Endothelial cell of umbilical vein (primary cell): ENCODE data around the gene TGDS. TPM values are rescaled to one million over a fixed set of nuclear protein-coding genes. Genes with fewer than 3 reads are reported as not detected.
"Not testable (repeated sequence)": the region's sequence is repeated elsewhere in the genome, so short reads cannot be mapped to it uniquely, and the experiment has no call there.

ENCODE experiments used
- BruUV-seq: library from RNA; stranded (reverse); fragments of 400-500 nt; replicated peaks from 2 replicates; lab custom pipeline; 2021; lab: Mats Ljungman, UMichigan
- CTCF ChIA-PET: fragments of 300-600, 350-600 bp; sonication (Branson Sonifier 250); formaldehyde crosslinking; loops from one replicate; lab custom pipeline; 2021; ENCODE audit warnings: antibody characterized with exemption, inconsistent platforms; lab: Charles Lee
- POLR2A ChIA-PET: fragments of 300-600, 350-600 bp; sonication (Branson Sonifier 250); formaldehyde crosslinking; loops from one replicate; lab custom pipeline; 2021; ENCODE audit warnings: antibody characterized with exemption, inconsistent platforms; lab: Charles Lee
- DNase-seq: peaks from one replicate; pipeline ENCODE4 v3.0.0-alpha.2; 2011; ENCODE audit warnings: low read depth, low spot score
- FAIRE-seq: peaks from 2 replicates; lab custom pipeline; 2011; peaks lifted over from hg19 to GRCh38; lab: Jason Lieb, UNC
- H2AFZ ChIP-seq: 2 replicates; pipeline ENCODE4 v1.6.0; 2012; ENCODE audit warnings: low read depth, low read length, control low read depth, inconsistent platforms
- H3K27ac ChIP-seq: 2 replicates; pipeline ENCODE4 v1.5.1; 2011; ENCODE audit warnings: low read depth, mild to moderate bottlenecking, control low read depth, low read length, moderate library complexity; ENCODE audit not compliant: insufficient read depth
- H3K27me3 ChIP-seq, 2 experiments: 2 replicates each; pipeline versions ENCODE4 v1.6.0 to v1.6.1; 2011; ENCODE audit warnings: low read length in 2 of 2, mixed read lengths in 1 of 2; ENCODE audit not compliant: control insufficient read depth in 2 of 2, insufficient read depth in 2 of 2
- H3K36me3 ChIP-seq, 2 experiments: 2 replicates in 1 of 2; 3 replicates in 1 of 2; pipeline ENCODE4 v1.5.1; 2011; ENCODE audit warnings: low read length in 2 of 2, mild to moderate bottlenecking in 1 of 2, moderate library complexity in 1 of 2; ENCODE audit not compliant: control insufficient read depth in 2 of 2, insufficient read depth in 2 of 2; ENCODE audit errors: extremely low read depth in 1 of 2
- H3K4me1 ChIP-seq: 3 replicates; pipeline ENCODE4 v1.5.1; 2011; ENCODE audit warnings: mild to moderate bottlenecking, low read length; ENCODE audit not compliant: control insufficient read depth, insufficient read depth; ENCODE audit errors: extremely low read depth
- H3K4me2 ChIP-seq: 2 replicates; pipeline ENCODE4 v1.6.1; 2011; ENCODE audit warnings: low read length, control low read depth, mixed read lengths; ENCODE audit not compliant: insufficient read depth
- H3K4me3 ChIP-seq, 3 experiments: fragments of 200-600 bp in 1 of 3; sonication (generic), shearing (Covaris generic) in 1 of 3; replicated peaks in 1 of 3; 2 replicates each; pipeline ENCODE4 v1.5.1; 2011 to 2016; ENCODE audit warnings: control low read depth in 3 of 3, low read length in 3 of 3, mild to moderate bottlenecking in 2 of 3, inconsistent platforms in 1 of 3, low read depth in 1 of 3, moderate library complexity in 1 of 3; ENCODE audit not compliant: insufficient read depth in 1 of 3
- H3K79me2 ChIP-seq: 2 replicates; pipeline ENCODE4 v1.6.0; 2012; ENCODE audit warnings: low read length, inconsistent platforms; ENCODE audit not compliant: control insufficient read depth, insufficient read depth
- H3K9ac ChIP-seq: replicated peaks from 2 replicates; pipeline ENCODE3; 2011; ENCODE audit warnings: low read length, control low read depth; ENCODE audit not compliant: insufficient read depth; ENCODE audit errors: extremely low read depth
- H3K9me1 ChIP-seq: replicated peaks from 3 replicates; pipeline ENCODE4 v1.6.0; 2011; ENCODE audit warnings: mild to moderate bottlenecking, low read length; ENCODE audit not compliant: control insufficient read depth, insufficient read depth; ENCODE audit errors: extremely low read depth
- H3K9me3 ChIP-seq: replicated peaks from 2 replicates; pipeline ENCODE4 v1.5.1; 2012; ENCODE audit warnings: low read length, inconsistent platforms; ENCODE audit not compliant: control insufficient read depth, insufficient read depth
- H4K20me1 ChIP-seq: replicated peaks from 2 replicates; pipeline ENCODE3; 2011; ENCODE audit warnings: mild to moderate bottlenecking, low read length; ENCODE audit not compliant: control insufficient read depth, insufficient read depth; ENCODE audit errors: extremely low read depth
- CTCF ChIP-seq, 2 donors: IDR thresholded peaks; 1 replicate in 1 of 2; 2 replicates in 1 of 2; pipeline ENCODE4 v1.5.1; 2011; ENCODE audit warnings: low read length in 2 of 2, mild to moderate bottlenecking in 2 of 2, moderate library complexity in 2 of 2, control low read depth in 1 of 2, inconsistent platforms in 1 of 2, low read depth in 1 of 2; ENCODE audit not compliant: insufficient read depth in 1 of 2; ENCODE audit errors: extremely low read depth in 1 of 2
- EZH2 ChIP-seq: IDR thresholded peaks from 2 replicates; pipeline ENCODE4 v1.6.1; 2012; ENCODE audit warnings: borderline replicate concordance, low read depth, mild to moderate bottlenecking, moderate library complexity, low read length, inconsistent platforms; ENCODE audit not compliant: severe bottlenecking
- FOS ChIP-seq: IDR thresholded peaks from 2 replicates; pipeline ENCODE4 v1.6.1; 2011; ENCODE audit warnings: mild to moderate bottlenecking, low read length, moderate library complexity, borderline replicate concordance; ENCODE audit not compliant: insufficient read depth
- GATA2 ChIP-seq: IDR thresholded peaks from 2 replicates; pipeline ENCODE4 v1.7.0; 2011; ENCODE audit warnings: low read depth, mild to moderate bottlenecking, moderate library complexity, mixed read lengths, low read length; ENCODE audit not compliant: insufficient read length, insufficient read depth
- JUN ChIP-seq: IDR thresholded peaks from 2 replicates; pipeline ENCODE4 v1.6.1; 2011; ENCODE audit warnings: borderline replicate concordance, low read depth; ENCODE audit not compliant: insufficient read length, insufficient read depth
- MAX ChIP-seq: IDR thresholded peaks from 2 replicates; pipeline ENCODE4 v1.6.1; 2011; ENCODE audit not compliant: insufficient read depth, insufficient read length
- MYC ChIP-seq: IDR thresholded peaks from one replicate; pipeline ENCODE4 v1.6.1; 2011; ENCODE audit warnings: mild to moderate bottlenecking, low read depth, low read length
- POLR2A ChIP-seq: IDR thresholded peaks from 2 replicates; pipeline ENCODE4 v1.6.1; 2012; ENCODE audit warnings: low read depth, mild to moderate bottlenecking, control low read depth, low read length
- POLR2AphosphoS5 ChIP-seq: IDR thresholded peaks from 2 replicates; pipeline ENCODE4 v1.6.1; 2012; ENCODE audit warnings: low read depth, mild to moderate bottlenecking, control low read depth, low read length, moderate library complexity; ENCODE audit not compliant: insufficient read depth
- dilution Hi-C: fragments of 300-500 bp; cut with MboI; formaldehyde crosslinking; loops from one replicate; pipeline ENCODE4 v1.15.0; 2019; ENCODE audit warnings: low sequenced_read_pairs; ENCODE audit not compliant: extremely low pct_ligation_motif_present
- intact Hi-C: fragments of 100-400 bp; cut with micrococcal nuclease; formaldehyde crosslinking; loops from one replicate; pipeline ENCODE4 v1.10.0; 2022
- polyA plus RNA-seq, 4 experiments: library from polyadenylated mRNA; depleted of rRNA in 3 of 4; stranded (reverse) in 3 of 4; unstranded in 1 of 4; fragments of >200 nt; gene quantifications; 2 replicates each; pipeline versions ENCODE4 v1.2.1 to v1.2.3, GENCODE V29; 2011 to 2012; ENCODE audit warnings: missing spikeins in 1 of 4
- total RNA-seq: library from RNA; stranded (reverse); gene quantifications from 2 replicates; pipeline ENCODE4 v1.2.3, GENCODE V29; 2021

TGDS gene
- total and polyA plus RNA-seq, 2 donors (not counting 3 experiments of a cell fraction or from before 2014, with no cell fraction given), result 7.3 to 9.3 TPM

- H3K9me3 ChIP-seq, POLR2A ChIA-PET, H3K79me2 ChIP-seq, BruUV-seq, H3K9ac ChIP-seq, H3K4me2 ChIP-seq, H2AFZ ChIP-seq, FAIRE-seq, H3K4me1 ChIP-seq, H3K27ac ChIP-seq, intact Hi-C loops, dilution Hi-C loops, H4K20me1 ChIP-seq, H3K4me3 ChIP-seq, H3K36me3 ChIP-seq, H3K9me1 ChIP-seq, DNase-seq, CTCF ChIA-PET, H3K27me3 ChIP-seq: not testable (repeated sequence)
Observed at GRCh38 chr13:94532278-94532677, 63.7 kb downstream of the TGDS start.

DNA sequence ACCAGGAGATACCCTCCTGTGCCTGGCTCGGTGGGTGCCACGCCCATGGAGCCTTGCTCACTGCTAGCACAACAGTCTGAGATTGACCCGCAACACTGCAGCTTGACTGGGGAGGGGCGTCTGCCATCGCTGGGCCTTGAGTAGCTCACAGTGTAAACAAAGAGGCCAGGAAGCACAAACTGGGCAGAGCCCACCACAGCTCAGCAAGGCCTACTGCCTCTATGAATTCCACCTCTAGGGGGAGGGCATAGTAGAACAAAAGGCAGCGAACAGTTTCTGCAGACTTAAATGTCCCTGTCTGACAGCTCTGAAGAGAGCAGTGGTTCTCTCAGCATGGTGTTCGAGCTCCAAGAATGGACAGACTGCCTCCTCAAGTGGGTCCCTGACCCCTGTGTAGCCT is 69.0 kb downstream of the TGDS start:
- H2AFZ ChIP-seq, H3K36me3 ChIP-seq, H3K79me2 ChIP-seq, intact Hi-C loops, H3K9me3 ChIP-seq, POLR2A ChIA-PET, H3K27ac ChIP-seq, H3K4me2 ChIP-seq, H3K9ac ChIP-seq, H3K27me3 ChIP-seq, H3K9me1 ChIP-seq, BruUV-seq, FAIRE-seq, DNase-seq, H3K4me3 ChIP-seq, dilution Hi-C loops, H4K20me1 ChIP-seq, CTCF ChIA-PET, H3K4me1 ChIP-seq: not testable (repeated sequence)

DNA sequence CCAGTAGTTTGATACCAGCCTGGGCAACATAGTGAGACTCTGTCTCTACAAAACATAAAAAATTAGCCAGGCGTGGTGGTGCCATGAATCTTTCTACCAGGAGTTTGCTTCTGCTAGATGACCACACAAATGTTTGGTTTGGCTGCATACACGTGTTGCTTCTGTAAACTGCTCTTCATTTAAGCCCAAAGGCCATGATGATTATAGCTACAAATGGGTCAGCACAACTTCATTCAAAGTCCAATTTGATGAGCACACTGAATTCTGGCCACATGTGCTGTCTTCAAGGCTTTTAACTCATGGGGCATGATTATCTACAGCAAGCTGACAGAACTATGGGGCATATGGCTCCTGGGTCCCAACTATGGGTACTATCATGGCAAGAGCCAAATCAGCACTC is 70.2 kb downstream of the TGDS start:
- TF ChIP-seq MYC, result no peak
- TF ChIP-seq EZH2, result no peak
- TF ChIP-seq POLR2A, result no peak
- no peak for TF ChIP-seq POLR2AphosphoS5
- TF ChIP-seq GATA2, result no peak
- no peak for TF ChIP-seq MAX
- no peak for TF ChIP-seq JUN
- no peak for TF ChIP-seq CTCF (IDR thresholded peaks at IDR 0.05; ENCODE audit: extremely low read depth in 1 of 2, insufficient read depth in 1 of 2, low read depth in 1 of 2, low read length in 2 of 2)
- no peak for TF ChIP-seq FOS
- Histone ChIP-seq H3K4me3 (no peak overlapping the region), H3K9me1 (no peaks in the 10 kb centered on the region), H3K27me3 (no peaks in the 10 kb centered on the region), H2AFZ (no peak overlapping the region), H3K27ac (no peak overlapping the region), H3K9ac (no peak overlapping the region), H3K36me3 (no peaks in the 10 kb centered on the region), H3K9me3 (no peaks in the 10 kb centered on the region), H3K4me1 (no peaks in the 10 kb centered on the region), H3K79me2 (no peaks in the 10 kb centered on the region), H3K4me2 (no peak overlapping the region), H4K20me1 (no peaks in the 10 kb centered on the region)
- no peak for DNase-seq
- FAIRE-seq, result no peak
- no TSS peak for BruUV-seq
- intact Hi-C loops (no loop called here), dilution Hi-C loops (no loop called here)
- ChIA-PET POLR2A (no interaction called here), CTCF (interaction anchor here (0.6 kb wide), 1 partner anchor 99 kb away, joined by 3 read pairs; no protein-coding TSS in a partner anchor)
